ENCODE results near the gene PIK3C2B.

DNA sequence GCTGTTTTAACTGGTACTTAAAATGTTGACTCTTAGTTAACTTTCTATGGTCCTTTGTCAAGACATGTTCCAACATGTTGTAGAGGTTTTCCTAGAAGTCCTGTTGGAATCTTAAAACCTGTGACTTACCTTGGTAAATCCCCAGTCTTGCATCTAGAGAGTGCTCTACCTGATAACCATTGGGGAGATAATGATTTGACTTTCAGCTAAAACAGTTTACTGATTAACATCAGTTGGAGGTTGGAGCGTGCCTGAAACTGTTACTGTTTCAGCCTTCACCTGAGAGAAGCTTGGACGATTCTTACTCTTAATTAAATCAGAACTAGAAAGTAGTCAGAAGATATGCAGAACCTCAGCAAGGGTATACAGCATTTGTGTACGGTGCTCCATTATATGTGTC, 30.4 kb upstream of the PIK3C2B start:
- no peak for TF ChIP-seq POLR2A (IDR thresholded peaks at IDR 0.05)
- TF ChIP-seq, protein P1, sequence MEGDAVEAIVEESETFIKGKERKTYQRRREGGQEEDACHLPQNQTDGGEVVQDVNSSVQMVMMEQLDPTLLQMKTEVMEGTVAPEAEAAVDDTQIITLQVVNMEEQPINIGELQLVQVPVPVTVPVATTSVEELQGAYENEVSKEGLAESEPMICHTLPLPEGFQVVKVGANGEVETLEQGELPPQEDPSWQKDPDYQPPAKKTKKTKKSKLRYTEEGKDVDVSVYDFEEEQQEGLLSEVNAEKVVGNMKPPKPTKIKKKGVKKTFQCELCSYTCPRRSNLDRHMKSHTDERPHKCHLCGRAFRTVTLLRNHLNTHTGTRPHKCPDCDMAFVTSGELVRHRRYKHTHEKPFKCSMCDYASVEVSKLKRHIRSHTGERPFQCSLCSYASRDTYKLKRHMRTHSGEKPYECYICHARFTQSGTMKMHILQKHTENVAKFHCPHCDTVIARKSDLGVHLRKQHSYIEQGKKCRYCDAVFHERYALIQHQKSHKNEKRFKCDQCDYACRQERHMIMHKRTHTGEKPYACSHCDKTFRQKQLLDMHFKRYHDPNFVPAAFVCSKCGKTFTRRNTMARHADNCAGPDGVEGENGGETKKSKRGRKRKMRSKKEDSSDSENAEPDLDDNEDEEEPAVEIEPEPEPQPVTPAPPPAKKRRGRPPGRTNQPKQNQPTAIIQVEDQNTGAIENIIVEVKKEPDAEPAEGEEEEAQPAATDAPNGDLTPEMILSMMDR (IDR thresholded peaks at IDR 0.05) = no peak

Measured in ovary (tissue), 3 donors.